NCI-H146 treated with DMSO at 0.1 percent for 48 hours (cell line): ENCODE results near the gene PTTG1IP.
"Not testable (repeated sequence)": the region's sequence is repeated elsewhere in the genome, so short reads cannot be mapped to it uniquely, and the experiment has no call there.

Experiments used
- DNase-seq: peaks from one replicate; lab custom pipeline; 2025; ENCODE audit not compliant: unreplicated experiment; lab: John Stamatoyannopoulos, UW

Gene PTTG1IP

DNA sequence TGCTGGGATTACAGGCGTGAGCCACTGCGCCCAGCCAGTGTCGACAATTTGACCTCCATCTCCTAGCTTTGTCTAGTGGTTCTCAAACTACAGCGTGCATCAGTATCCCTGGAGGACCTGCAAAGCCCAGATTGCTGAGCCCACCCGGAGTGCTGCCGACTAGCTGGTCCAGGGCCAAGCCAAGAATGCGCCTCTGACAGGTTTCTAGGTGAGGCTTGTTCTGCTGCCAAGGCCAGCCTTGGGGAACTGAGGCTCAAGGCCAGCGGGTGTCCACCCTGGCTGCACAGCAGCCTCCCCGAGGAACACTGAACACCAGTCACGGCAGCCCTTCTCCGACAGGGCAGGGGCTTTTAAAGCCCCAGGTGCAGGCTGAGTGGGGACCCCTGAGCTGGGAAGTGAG is 9.8 kb upstream of the PTTG1IP start:
- DNase-seq = no peak

DNA sequence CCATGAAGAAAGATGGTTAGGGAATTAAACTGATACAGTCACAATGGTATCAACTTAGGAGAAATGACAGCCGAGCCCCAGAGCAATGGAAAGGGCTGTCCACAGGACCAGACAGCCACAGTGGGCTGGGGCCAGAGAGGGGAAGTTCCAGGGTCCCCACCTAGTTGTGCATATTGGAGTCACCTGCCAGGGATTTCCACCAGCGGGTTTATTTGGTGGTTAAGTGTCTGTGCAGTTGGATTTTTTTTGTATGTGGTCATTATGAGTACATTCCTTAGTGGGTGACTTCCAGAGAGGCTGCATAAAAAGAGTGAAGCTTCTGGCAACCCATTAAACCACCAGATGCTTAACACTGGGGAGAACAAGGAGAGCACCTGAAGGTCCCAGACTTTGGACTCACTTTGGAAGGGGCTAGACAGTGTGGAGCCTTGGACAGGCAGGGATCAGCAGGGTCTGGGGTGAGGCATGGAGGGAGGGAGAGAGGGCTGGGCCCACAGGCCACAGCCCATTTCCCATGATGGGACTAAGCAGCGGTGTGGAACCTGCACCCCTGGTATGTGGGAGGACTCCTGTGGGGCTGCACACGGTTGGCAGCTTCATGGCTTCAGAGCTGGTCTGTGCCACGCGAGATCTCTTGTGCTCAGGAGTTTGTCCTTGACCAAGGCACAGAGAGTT is 7.8 kb upstream of the PTTG1IP start:
- no peak for DNase-seq

DNA sequence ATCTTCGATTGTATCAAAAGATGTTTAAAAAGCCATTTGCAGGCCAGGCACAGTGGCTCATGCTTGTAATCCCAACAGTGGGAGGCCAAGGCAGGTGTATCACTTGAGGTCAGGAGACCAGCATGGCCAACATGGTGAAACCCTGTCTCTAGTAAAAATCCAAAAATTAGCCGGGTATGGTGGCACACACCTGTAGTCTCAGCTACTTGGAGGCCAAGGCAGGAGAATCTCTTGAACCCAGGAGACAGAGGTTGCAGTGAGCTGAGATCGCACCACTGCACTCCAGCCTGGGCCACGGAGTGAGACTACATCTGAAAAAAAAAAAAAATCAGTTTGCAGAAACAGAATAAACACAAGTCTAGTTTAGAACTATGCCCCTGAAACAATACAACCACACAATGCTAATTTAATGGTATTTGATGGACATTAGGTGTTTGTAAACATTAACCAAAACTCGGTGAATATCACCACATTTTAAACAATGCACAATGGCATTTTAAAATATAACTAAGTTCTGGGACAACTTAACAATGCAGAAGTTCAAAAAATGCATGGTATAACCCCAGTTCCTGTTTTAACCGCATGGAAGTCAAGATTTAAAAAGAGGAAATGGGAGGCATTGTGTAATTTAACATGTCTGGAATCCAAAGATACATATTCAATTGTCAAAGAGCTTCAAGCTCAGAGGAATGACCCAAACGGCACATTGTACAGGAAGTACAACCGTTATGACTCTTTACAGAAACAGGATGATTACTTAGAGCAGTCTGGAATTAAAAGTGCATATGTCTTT is 7.1 kb upstream of the PTTG1IP start:
- DNase-seq = no peak

DNA sequence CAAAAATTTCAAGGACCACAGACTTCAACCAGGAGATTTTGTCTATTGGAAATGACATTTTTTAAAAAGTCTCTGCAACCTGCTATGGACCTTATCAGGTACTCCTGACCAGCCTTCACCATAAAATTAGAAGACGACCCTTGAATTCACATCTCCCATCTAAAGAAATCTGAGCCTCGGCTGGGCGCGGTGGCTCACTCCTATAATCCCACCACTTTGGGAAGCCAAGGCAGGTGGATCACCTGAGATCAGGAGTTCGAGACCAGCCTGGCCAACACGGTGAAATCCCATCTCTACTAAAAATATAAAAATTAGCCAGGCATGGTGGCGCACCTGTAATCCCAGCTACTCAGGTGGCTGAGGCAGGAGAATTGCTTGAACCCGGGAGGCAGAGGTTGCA is 5.7 kb upstream of the PTTG1IP start:
- DNase-seq = not testable (repeated sequence)

DNA sequence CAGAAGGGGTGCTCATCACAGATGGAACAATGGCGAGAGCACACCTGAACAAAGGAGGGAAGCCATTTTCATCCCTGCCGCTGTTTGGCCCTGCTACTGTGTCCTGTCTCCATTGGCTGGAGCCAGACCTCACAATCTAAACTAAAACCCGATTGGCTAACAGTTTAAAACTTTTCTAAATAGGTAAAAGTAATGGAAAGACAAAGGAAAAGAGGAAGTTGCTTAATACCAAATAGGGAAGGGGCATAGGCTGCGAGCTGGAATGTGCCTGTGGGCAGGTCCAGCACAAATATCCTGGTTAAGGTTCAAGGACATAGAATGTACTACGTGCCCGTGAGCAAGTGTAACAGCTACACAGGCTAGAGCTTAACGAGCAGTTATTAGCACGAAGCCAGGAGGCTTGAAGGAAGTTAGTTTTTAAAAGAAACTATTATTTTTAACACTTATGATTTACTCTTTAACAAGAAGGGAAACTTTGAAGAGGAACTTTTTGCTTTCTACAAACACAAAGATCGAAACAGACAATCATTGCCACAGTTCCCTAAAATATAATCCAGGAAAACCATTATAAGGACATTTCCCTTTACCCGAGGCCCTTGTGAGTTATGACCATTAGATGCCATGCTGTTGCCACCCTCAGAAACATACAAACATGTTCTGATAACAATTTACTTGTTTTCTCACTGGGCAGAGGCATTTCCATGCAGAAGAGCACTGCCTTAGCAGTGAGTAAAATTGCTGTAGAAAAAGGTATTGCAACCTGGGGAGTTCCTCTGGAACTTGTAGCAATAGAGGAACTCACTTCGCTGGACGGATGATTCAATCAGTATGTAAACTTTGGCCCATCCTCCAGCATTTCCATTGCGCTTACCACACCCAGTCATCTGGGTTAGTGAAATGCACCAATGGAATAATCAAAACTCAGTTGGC is 4.8 kb upstream of the PTTG1IP start:
- no peak for DNase-seq

DNA sequence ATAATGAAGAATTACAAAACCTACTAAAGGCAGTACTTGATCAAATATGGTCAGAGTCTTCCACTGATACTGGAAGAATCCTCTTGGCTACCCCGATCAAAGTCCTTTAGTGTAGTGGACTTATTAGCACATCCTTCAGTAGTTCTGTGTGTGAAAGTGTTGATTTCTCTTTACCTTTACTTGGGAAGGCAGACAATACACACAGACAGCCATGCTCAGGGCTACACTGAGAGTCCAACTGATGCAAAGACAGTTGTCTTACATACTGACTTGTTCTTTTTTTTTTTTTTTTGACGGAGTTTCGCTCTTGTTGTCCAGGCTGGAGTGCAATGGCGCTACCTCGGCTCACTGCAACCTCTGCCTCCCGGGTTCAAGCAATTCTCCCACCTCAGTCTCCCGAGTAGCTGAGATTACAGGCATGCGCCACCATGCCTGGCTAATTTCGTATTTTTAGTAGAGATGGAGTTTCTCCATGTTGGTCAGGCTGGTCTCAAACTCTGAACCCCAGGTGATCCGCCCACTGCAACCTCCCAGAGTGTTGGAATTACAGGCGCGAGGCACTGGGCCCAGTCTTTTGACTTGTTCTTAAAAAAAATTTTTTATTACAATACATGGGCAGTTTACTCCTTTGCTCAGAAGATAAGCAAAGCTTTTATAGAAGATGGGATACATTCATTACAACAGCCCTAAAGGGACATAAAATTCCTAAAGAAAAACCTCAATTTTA is 3.5 kb upstream of the PTTG1IP start:
- no peak for DNase-seq

DNA sequence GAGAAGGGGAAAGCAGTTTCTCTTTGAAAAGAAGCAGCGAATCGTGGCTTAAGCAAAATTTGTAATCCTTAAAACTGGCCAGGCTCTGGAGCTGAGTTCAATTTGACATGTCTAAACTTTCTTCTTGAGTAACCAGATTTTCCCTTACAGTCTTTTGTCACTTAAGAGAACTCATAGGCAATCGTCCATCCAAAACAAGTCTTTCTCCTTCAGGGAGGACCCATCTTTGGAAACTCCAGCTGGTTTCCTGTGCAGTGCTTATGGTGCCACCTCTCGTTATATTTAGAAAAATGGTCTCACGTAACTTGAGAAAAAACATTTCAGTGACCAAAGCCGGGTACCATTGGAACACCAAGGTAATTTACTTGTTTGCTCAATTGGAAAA is 1.8 kb upstream of the PTTG1IP start:
- no peak for DNase-seq

DNA sequence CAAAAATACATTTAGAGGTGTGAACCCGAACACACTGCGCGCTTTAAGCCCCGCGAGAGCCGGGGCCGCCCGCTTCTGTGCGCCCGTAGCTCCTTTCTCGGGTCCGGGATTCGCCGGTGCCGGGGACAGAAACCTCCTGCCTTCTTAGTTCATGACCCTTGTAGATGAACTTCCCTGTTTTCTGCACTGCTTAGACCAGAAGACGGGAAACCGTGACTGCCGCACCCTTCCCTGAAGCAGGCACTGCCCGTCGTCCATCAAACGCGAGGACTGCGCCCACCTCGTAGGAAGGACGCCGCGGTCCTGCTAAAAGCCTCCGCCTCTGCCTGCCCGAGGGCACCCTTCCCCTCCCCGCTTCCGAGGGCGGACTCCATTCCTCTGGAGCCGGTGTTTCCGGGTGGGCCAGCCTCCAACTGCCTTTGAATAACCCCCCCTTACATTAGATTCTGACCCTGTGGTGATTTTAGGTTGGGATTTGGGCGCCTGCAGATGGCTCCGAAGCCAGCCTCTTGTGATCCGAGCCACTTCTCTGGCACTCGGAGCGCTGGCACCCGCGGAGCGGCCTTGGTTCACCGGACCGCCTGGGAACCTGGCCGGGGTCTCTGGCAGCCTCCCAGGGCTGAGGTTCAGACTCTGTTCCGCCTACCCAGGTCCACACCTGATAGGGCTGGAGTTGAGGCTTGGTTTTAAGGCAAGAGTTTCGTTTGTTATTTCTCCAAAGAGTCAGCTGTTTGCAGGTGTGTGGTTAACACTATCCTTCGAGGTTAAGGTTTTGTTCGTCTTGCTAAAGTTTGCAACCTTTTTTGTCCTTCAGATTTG is 1.2 kb upstream of the PTTG1IP start:
- DNase-seq = no peak

DNA sequence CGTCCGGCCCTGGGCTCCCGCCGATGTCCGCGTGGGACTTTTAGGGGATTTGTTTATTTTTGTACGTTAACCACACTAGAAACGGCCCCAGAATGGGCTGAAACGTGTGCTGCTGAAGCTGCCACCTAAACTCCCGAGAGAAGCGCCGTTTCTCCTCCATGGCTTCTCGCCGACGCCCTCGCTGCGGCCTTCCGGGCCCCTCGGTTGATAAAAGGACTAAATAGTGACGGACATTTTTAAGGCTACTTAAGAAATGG is 678 bp upstream of the PTTG1IP start:
- no peak for DNase-seq

DNA sequence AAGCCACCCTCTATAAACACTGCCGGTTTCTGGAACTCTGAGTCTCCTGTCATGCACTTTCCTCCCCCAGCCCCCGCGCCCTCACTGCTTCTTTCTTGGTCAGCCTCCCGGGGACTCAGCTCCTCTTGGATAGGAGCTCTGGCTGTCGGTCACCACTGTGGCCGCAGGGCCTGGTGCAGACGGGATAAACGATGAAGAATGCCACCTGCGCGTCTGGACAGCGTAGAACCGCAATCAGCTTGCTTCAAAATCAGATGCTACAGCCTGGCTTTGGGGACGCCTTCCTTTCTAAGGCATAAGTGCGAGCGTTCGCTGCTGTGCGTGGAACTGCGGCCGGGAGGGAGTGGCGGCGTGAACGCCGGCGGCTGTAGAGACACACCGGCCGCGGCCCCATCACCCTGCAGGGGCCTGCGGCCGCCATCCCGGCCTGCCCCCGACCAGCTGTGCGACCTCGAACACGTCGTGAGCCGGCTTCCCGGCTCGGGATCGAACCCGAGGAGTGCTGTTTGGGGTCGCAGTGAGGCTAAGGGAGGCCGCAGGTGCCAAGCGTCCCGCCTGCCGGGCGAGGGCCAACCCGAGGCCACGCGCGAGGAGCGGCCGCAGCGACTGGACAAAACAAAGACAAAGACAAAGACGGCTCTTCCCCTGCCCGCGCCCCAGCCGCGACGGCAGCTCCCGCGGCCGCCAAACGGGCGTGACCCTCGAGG is 688 bp downstream of the PTTG1IP start:
- no peak for DNase-seq

DNA sequence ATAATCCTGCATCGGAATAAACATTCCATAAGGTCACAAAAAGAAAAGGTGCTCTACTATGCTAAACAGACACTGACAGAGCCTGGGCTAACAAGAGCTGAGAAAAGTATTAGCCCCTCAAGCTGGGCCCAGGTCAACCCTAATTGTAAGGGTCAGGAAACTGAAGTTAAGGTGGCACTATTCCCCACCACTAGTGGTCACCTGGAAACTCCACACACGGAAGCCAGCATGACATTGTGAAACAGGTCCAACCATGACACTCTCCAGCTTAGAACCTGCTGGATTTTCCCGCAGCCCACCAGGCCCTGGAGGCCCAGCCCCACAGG is 1.2 kb downstream of the PTTG1IP start:
- DNase-seq = no peak

DNA sequence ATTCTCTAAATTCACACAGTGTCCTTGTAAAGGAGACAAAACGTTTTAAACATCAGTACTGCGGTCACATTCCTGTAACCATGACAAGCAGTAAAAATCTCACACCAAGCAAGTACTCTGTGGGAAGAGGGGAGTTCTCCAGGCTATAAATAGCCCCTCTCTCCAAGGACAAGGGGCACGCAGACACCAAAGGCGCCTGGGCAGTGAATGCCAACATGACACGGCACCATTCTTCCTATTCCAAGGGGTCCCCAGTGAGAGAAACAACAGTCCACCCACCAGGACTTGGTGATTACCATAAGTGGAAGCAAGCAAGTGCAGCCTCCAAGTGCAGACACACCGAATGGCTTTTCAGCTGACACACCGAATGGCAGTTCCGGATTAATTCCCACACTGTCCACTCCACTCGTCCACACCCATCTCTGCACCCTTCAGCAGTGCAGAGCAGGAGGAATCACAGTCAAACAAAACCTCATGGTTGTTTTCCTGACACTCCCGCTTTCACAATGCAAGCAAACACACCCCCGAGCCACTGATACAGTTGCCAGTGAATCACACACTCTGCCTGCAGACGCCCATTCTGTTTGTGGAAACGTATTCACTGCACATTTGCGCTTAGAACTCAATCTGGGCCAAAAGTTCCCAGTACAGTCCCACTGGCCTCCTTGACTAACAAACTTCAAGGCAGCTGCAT is 1.8 kb downstream of the PTTG1IP start:
- DNase-seq = no peak

DNA sequence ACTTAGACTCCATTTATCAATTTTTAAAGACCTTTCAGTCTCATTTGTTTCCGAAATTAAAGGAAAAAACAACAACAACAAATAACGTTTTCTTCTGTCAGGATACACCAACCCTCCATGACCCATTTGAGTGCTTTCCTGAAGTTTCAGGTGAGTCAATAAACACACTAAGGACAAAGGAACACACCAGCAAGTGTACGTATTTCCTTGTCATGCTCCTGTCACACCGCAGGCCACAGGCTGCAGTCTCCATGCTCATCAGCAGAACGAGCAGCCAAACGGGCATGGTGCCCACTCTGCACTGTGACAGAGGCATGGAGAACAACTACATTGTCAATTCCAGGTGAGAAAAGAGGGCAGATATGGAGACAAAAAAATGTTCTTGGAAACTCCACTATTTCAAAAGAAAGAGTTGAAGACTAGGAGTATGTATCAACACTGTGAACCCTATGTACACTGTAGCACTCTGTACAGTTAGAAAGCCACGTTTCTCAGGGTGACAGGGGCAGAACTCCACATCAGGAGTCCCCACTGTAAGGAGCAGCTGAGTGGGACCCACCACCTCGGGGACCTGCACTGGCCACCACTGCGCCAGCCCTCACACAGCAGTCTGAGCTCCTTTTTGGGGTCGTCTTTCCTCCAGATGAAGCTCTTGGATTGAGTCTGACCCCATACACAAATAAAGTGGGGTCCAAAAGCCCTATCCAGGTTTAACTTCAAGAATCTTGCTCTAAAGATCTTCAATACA is 2.6 kb downstream of the PTTG1IP start:
- DNase-seq = no peak

DNA sequence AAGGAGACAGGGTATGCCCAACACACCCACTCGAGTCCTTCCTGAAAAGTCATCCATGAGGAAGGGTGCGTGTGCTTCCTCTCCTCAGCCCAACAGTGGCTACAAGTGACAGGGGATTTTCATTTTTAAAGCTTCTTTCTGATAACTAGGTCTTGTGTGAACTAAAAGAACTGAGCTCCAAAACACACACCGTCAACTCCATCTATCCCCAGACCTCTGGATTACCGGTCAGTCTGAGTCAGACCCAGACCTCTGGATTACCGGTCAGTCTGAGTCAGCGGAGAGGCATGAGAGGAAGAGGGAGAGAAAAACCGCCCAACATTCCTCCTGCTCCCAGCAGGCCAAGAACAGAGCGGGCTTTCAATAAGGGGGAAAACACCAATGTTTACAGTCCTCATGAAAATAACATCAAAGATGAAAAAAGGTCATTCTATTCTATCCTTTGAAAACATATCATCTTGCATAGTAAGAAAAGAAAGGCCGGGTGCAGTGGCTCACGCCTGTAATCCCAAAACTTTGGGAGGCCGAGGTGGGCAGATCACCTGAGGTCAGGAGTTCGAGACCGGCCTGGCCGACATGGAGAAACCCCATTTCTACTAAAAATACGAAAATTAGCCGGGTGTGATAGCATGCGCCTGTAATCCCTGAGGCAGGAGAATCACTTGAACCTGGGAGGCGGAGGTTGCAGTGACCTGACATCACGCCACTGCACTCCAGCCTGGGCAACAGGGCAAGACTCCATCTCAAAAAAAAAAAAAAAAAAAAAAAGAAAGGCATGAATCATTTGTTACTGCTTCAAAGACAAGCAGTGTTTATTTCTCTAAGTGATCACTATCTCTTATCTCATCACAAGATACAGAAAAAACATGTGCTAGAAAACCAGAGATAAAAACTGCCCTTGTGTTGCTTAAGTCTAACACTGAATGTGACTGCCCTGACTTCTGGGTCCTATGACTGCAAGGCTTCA is 3.4 kb downstream of the PTTG1IP start:
- no peak for DNase-seq

DNA sequence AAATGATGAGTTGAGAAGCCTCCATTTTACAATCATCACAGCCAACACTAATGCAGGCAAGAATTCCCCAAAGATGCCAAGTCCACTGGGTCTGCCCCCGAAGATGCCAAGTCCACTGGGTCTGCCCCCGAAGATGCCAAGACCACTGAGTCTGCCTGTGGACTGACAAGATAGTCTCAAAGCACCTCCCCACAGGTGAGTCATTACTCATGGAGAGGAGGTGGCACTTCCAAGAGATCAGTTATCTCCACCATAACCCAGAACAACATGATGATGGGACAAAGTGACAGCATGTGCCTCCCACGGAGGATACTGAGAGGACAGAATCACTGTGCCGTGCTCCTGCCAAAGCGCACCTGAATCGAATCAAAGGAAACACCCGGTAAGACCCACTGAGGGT is 4.8 kb downstream of the PTTG1IP start:
- no peak for DNase-seq

DNA sequence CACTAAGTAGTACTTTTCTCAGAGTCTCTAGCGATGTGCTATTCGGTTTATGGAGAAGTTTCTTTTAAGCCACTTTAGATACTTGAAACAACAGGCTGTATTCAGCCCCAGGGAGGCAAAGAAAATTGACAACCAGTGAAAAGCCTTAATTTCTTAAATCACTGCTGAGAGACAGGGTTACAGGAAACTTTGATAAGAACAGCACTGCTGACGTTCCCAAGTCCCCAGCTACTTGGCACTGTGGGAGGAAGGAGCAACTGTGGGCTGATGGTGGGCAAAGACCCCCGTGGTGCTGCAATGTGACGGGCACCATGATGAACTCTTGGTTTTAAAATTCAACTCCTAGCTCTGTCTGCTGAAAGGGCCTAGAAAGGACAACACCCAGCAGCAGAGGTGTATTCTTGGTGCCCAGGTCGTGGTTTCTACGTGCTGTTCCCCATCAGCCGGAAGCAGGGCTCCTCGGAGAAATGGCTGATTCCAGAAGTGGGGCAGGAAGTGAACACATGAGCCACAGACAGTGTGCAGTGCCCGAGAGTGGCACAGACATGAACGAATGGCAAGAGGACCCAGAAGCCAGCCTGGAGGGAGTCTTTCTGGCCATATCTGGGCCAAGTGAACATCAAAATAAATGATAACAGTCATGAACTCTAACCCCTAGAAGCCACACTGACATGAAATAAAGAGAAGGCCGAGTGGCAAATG is 5.3 kb downstream of the PTTG1IP start:
- no peak for DNase-seq

DNA sequence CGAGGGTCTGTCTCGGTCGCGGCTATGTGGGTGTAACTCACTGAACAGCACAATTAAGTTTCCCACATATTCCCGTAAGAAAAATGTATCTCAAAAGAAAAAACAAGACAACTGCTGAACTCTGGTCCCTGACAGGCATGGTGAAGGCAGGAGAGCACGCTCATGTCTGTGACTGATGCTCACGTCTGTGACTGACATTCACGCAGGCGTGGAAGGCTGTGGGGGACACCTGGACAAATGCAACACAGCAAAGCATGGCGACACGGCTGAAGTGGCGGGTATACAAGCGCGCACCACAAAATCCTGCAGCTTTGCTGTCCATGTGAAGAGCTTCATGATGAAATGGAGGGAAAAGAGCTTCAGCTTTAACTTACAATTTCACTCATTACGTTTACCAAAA is 6.0 kb downstream of the PTTG1IP start:
- DNase-seq = no peak
